CD8-positive, alpha-beta memory T cell (primary cell): ENCODE measurements around the gene CPNE4. TPM values are rescaled to one million over a fixed set of nuclear protein-coding genes. Genes with fewer than 3 reads are reported as not detected.

ENCODE experiments used
- CTCF ChIA-PET: fragments of 350-600 bp; sonication (Branson Sonifier 250); formaldehyde crosslinking; loops from one replicate; lab custom pipeline; 2021; ENCODE audit warnings: antibody characterized with exemption; lab: Charles Lee
- POLR2A ChIA-PET: fragments of 350-600 bp; sonication (Branson Sonifier 250); formaldehyde crosslinking; loops from one replicate; lab custom pipeline; 2021; ENCODE audit warnings: antibody characterized with exemption; lab: Charles Lee
- DNase-seq, 5 donors: peaks; one replicate each; pipeline versions ENCODE4 v3.0.0 to v3.0.0-alpha.2; 2020 to 2022; ENCODE audit warnings: mixed read lengths in 1 of 5
- H3K27ac ChIP-seq: one replicate; pipeline ENCODE4 v1.7.0; 2013; ENCODE audit warnings: low read depth, mild to moderate bottlenecking, low read length, moderate library complexity
- H3K27me3 ChIP-seq: 2 replicates; pipeline ENCODE4 v1.7.0; 2013; ENCODE audit warnings: low read length, mild to moderate bottlenecking; ENCODE audit not compliant: insufficient read depth, poor library complexity, severe bottlenecking
- H3K36me3 ChIP-seq: 2 replicates; pipeline ENCODE4 v1.7.0; 2013; ENCODE audit warnings: mild to moderate bottlenecking, low read length, moderate library complexity; ENCODE audit not compliant: insufficient read depth
- H3K4me1 ChIP-seq: 2 replicates; pipeline ENCODE4 v1.7.0; 2013; ENCODE audit warnings: mild to moderate bottlenecking, low read length, moderate library complexity; ENCODE audit not compliant: insufficient read depth
- H3K4me3 ChIP-seq: 2 replicates; pipeline ENCODE4 v1.7.0; 2013; ENCODE audit warnings: mild to moderate bottlenecking, low read length
- H3K9me3 ChIP-seq: 2 replicates; pipeline ENCODE4 v1.7.0; 2013; ENCODE audit warnings: mild to moderate bottlenecking, low read length
- H3K27ac Mint-ChIP-seq, 8 donors: one replicate each; pipeline ENCODE4 v1.8.0; 2020 to 2021; ENCODE audit warnings: mixed read lengths in 8 of 8, mild to moderate bottlenecking in 6 of 8, inconsistent platforms in 3 of 8, moderate library complexity in 3 of 8
- H3K27me3 Mint-ChIP-seq, 2 donors: one replicate each; pipeline ENCODE4 v1.8.0; 2020 to 2021; ENCODE audit warnings: mixed read lengths in 2 of 2, mild to moderate bottlenecking in 1 of 2, moderate library complexity in 1 of 2
- H3K36me3 Mint-ChIP-seq, 3 donors: one replicate each; pipeline ENCODE4 v1.8.0; 2020 to 2021; ENCODE audit warnings: mixed read lengths in 3 of 3, inconsistent platforms in 1 of 3, mild to moderate bottlenecking in 1 of 3
- H3K4me1 Mint-ChIP-seq, 3 donors: one replicate each; pipeline ENCODE4 v1.8.0; 2020 to 2021; ENCODE audit warnings: mixed read lengths in 3 of 3, inconsistent platforms in 1 of 3, mild to moderate bottlenecking in 1 of 3
- H3K4me3 Mint-ChIP-seq, 7 donors: one replicate each; pipeline ENCODE4 v1.8.0; 2020 to 2021; ENCODE audit warnings: mixed read lengths in 7 of 7, mild to moderate bottlenecking in 6 of 7, moderate library complexity in 4 of 7, inconsistent platforms in 2 of 7
- H3K9me3 Mint-ChIP-seq, 5 donors: one replicate each; pipeline ENCODE4 v1.8.0; 2020 to 2022; ENCODE audit warnings: mixed read lengths in 5 of 5, mild to moderate bottlenecking in 3 of 5, moderate library complexity in 2 of 5, inconsistent platforms in 1 of 5
- polyA plus RNA-seq: library from polyadenylated mRNA; unstranded; fragments of 300-500 nt; fragmentation: Illumina TruSeq; gene quantifications from one replicate; pipeline ENCODE4 v1.2.3, GENCODE V29; 2021
- total RNA-seq, 2 experiments: library from RNA; stranded (reverse); gene quantifications; one replicate each; pipeline ENCODE4 v1.2.3, GENCODE V29; 2021

The CPNE4 gene
- total and polyA plus RNA-seq, 3 experiments from 2014 or later = not detected

GRCh38 chr3:131998027-131998426 is 36.8 kb downstream of the CPNE4 start:
- Mint-ChIP-seq H3K4me1 (no peaks in the 10 kb centered on the region), H3K9me3 (peaks cover 0 to 2% (median 0%) of the 10 kb centered on the region in 5 donors), H3K27ac (no peak overlapping the region), H3K36me3 (no peaks in the 10 kb centered on the region), H3K27me3 (peaks cover 2 to 10% of the 10 kb centered on the region in 2 donors), H3K4me3 (no peak overlapping the region)
- no peak overlapping the region for H3K4me3 ChIP-seq
- H3K27me3 ChIP-seq = no peaks in the 10 kb centered on the region
- H3K36me3 ChIP-seq = no peaks in the 10 kb centered on the region
- H3K4me1 ChIP-seq = no peaks in the 10 kb centered on the region
- ChIA-PET CTCF (no interaction called here), POLR2A (no interaction called here)
- DNase-seq = no peak
- H3K9me3 ChIP-seq = no peaks in the 10 kb centered on the region
- H3K27ac ChIP-seq = no peak overlapping the region

DNA sequence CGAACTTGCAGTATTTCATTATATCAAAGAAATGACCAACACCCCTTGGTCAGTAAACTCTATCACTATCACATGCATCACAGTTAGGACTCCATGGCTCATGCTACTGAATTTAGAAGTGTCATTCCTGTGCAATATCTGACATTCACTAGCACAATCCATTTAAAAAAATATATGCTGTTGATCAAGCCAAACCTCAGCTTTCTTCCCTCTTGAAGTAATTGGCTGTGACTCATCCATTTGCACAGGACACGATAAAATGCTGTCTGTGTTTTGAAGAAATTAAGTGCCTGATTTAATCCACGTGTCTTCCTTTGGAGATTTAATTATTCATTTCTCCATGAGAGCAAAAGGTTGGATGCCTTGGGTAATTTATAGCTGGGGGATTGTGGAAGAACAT is 38.9 kb downstream of the CPNE4 start:
- Histone ChIP-seq H3K4me3 (no peak overlapping the region), H3K27me3 (no peaks in the 10 kb centered on the region), H3K4me1 (no peaks in the 10 kb centered on the region), H3K27ac (no peak overlapping the region), H3K9me3 (no peaks in the 10 kb centered on the region), H3K36me3 (no peaks in the 10 kb centered on the region)
- Mint-ChIP-seq H3K4me1 (no peaks in the 10 kb centered on the region), H3K36me3 (no peaks in the 10 kb centered on the region), H3K27me3 (peaks cover 5 to 14% of the 10 kb centered on the region in 2 donors), H3K9me3 (peaks cover 0 to 3% (median 2%) of the 10 kb centered on the region in 5 donors), H3K4me3 (no peak overlapping the region), H3K27ac (no peak overlapping the region)
- DNase-seq = no peak
- POLR2A ChIA-PET = no interaction called here
- CTCF ChIA-PET = no interaction called here

GRCh38 chr3:131989318-131989717 is 45.5 kb downstream of the CPNE4 start:
- no peak overlapping the region for H3K27ac Mint-ChIP-seq

GRCh38 chr3:131988209-131988608 is 46.6 kb downstream of the CPNE4 start:
- Histone ChIP-seq H3K4me3 (no peak overlapping the region), H3K27me3 (no peaks in the 10 kb centered on the region), H3K36me3 (no peaks in the 10 kb centered on the region), H3K27ac (no peak overlapping the region), H3K4me1 (no peaks in the 10 kb centered on the region), H3K9me3 (no peaks in the 10 kb centered on the region)
- POLR2A ChIA-PET = no interaction called here
- Mint-ChIP-seq H3K9me3 (peaks cover 0 to 3% (median 0%) of the 10 kb centered on the region in 5 donors), H3K27me3 (peaks cover 3 to 8% of the 10 kb centered on the region in 2 donors), H3K27ac (no peak overlapping the region), H3K4me3 (no peak overlapping the region), H3K4me1 (no peaks in the 10 kb centered on the region), H3K36me3 (no peaks in the 10 kb centered on the region)
- CTCF ChIA-PET = no interaction called here
- DNase-seq = no peak

More at GRCh38 chr3:131989318-131989717, 45.5 kb downstream of the CPNE4 start:
- Histone ChIP-seq H3K9me3 (no peaks in the 10 kb centered on the region), H3K4me1 (no peaks in the 10 kb centered on the region), H3K4me3 (no peak overlapping the region), H3K27ac (no peak overlapping the region), H3K36me3 (no peaks in the 10 kb centered on the region), H3K27me3 (no peaks in the 10 kb centered on the region)
- no peak overlapping the region for H3K4me3 Mint-ChIP-seq
- no peaks in the 10 kb centered on the region for H3K36me3 Mint-ChIP-seq
- ChIA-PET CTCF (no interaction called here), POLR2A (no interaction called here)
- H3K4me1 Mint-ChIP-seq = no peaks in the 10 kb centered on the region
- peaks cover 3 to 8% of the 10 kb centered on the region in 2 donors for H3K27me3 Mint-ChIP-seq
- DNase-seq = no peak
- peaks cover 0 to 3% (median 0%) of the 10 kb centered on the region in 5 donors for H3K9me3 Mint-ChIP-seq

DNA sequence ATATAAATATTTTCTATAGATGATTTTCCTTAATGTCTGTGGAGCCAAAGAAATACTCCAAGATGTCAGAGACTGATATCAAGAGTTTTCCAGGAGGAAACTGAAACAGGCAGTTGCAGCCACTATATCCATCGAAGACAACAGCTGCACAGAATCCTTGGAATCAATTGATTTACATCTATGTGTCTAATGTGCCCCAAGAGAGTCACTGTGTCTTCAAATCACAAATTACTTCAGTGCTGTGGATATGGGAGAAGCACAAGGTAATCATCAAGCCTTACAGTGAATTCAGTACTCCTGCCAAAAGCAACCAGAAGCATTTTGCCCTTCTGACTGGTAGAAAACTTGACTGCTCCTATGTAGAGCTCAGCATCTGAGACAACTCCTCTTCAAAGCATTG is 51.1 kb downstream of the CPNE4 start:
- no peak overlapping the region for H3K4me3 Mint-ChIP-seq
- no peaks in the 10 kb centered on the region for H3K4me1 ChIP-seq
- ChIA-PET CTCF (no interaction called here), POLR2A (no interaction called here)
- no peaks in the 10 kb centered on the region for H3K36me3 ChIP-seq
- H3K36me3 Mint-ChIP-seq = no peaks in the 10 kb centered on the region
- H3K27me3 ChIP-seq = no peaks in the 10 kb centered on the region
- no peak overlapping the region for H3K27ac ChIP-seq
- H3K9me3 ChIP-seq = no peaks in the 10 kb centered on the region
- peaks cover 4 to 5% of the 10 kb centered on the region in 2 donors for H3K27me3 Mint-ChIP-seq
- H3K9me3 Mint-ChIP-seq = peaks cover 0 to 3% (median 2%) of the 10 kb centered on the region in 5 donors
- DNase-seq = no peak
- H3K27ac Mint-ChIP-seq = no peak overlapping the region
- H3K4me3 ChIP-seq = no peak overlapping the region
- H3K4me1 Mint-ChIP-seq = no peaks in the 10 kb centered on the region

GRCh38 chr3:131981323-131981722 is 53.5 kb downstream of the CPNE4 start:
- H3K36me3 Mint-ChIP-seq = no peaks in the 10 kb centered on the region
- Histone ChIP-seq H3K4me3 (no peak overlapping the region), H3K4me1 (no peaks in the 10 kb centered on the region), H3K27ac (no peak overlapping the region), H3K27me3 (no peaks in the 10 kb centered on the region), H3K9me3 (no peaks in the 10 kb centered on the region), H3K36me3 (no peaks in the 10 kb centered on the region)
- peaks cover 0 to 6% (median 3%) of the 10 kb centered on the region in 5 donors for H3K9me3 Mint-ChIP-seq
- H3K27me3 Mint-ChIP-seq = peaks cover under 1 to 4% of the 10 kb centered on the region in 2 donors
- no peak for DNase-seq
- CTCF ChIA-PET = no interaction called here
- H3K4me3 Mint-ChIP-seq = no peak overlapping the region
- H3K4me1 Mint-ChIP-seq = no peaks in the 10 kb centered on the region
- H3K27ac Mint-ChIP-seq = no peak overlapping the region
- POLR2A ChIA-PET = no interaction called here

GRCh38 chr3:131976448-131976847 is 58.4 kb downstream of the CPNE4 start:
- no peak overlapping the region for H3K4me3 Mint-ChIP-seq

GRCh38 chr3:131975047-131975446 is 59.8 kb downstream of the CPNE4 start:
- H3K27ac Mint-ChIP-seq = no peak overlapping the region
- Histone ChIP-seq H3K27ac (no peak overlapping the region), H3K4me3 (no peak overlapping the region), H3K9me3 (no peaks in the 10 kb centered on the region), H3K4me1 (no peaks in the 10 kb centered on the region), H3K36me3 (no peaks in the 10 kb centered on the region), H3K27me3 (no peaks in the 10 kb centered on the region)
- peaks cover 0 to 8% (median 2%) of the 10 kb centered on the region in 5 donors for H3K9me3 Mint-ChIP-seq
- no peaks in the 10 kb centered on the region for H3K36me3 Mint-ChIP-seq
- H3K27me3 Mint-ChIP-seq = no peaks in the 10 kb centered on the region
- POLR2A ChIA-PET = no interaction called here
- CTCF ChIA-PET = no interaction called here
- H3K4me1 Mint-ChIP-seq = no peaks in the 10 kb centered on the region
- DNase-seq = no peak
- H3K4me3 Mint-ChIP-seq = no peak overlapping the region

More at GRCh38 chr3:131976448-131976847, 58.4 kb downstream of the CPNE4 start:
- no peak for DNase-seq
- Mint-ChIP-seq H3K27me3 (no peaks in the 10 kb centered on the region), H3K4me1 (no peaks in the 10 kb centered on the region), H3K36me3 (no peaks in the 10 kb centered on the region), H3K9me3 (peaks cover 0 to 8% (median 2%) of the 10 kb centered on the region in 5 donors), H3K27ac (no peak overlapping the region)
- Histone ChIP-seq H3K27me3 (no peaks in the 10 kb centered on the region), H3K9me3 (no peaks in the 10 kb centered on the region), H3K4me1 (no peaks in the 10 kb centered on the region), H3K36me3 (no peaks in the 10 kb centered on the region), H3K27ac (no peak overlapping the region), H3K4me3 (no peak overlapping the region)
- ChIA-PET CTCF (no interaction called here), POLR2A (no interaction called here)
